T-helper 1 cell treated with Interleukin-12 subunit alpha and Interleukin-12 subunit beta and Interleukin-4 antibody, amounts not matched to agents 30 μg/mL and 1 μg/mL, for 36 hours (primary cell): ENCODE measurements around the gene ADAMTS6.
"Not testable (repeated sequence)": the region's sequence is repeated elsewhere in the genome, so short reads cannot be mapped to it uniquely, and the experiment has no call there.

Experiments used
- H3K27ac Mint-ChIP-seq: one replicate; pipeline ENCODE4 v1.8.0; 2021; ENCODE audit warnings: mild to moderate bottlenecking, mixed read lengths
- H3K27me3 Mint-ChIP-seq: one replicate; pipeline ENCODE4 v1.8.0; 2021; ENCODE audit warnings: low read depth, mixed read lengths
- H3K36me3 Mint-ChIP-seq: one replicate; pipeline ENCODE4 v1.8.0; 2021; ENCODE audit warnings: low read depth, mixed read lengths
- H3K4me1 Mint-ChIP-seq: one replicate; pipeline ENCODE4 v1.8.0; 2021; ENCODE audit warnings: low read depth, mixed read lengths
- H3K4me3 Mint-ChIP-seq: one replicate; pipeline ENCODE4 v1.8.0; 2021; ENCODE audit warnings: mild to moderate bottlenecking, moderate library complexity, mixed read lengths
- H3K9me3 Mint-ChIP-seq: one replicate; pipeline ENCODE4 v1.8.0; 2021; ENCODE audit warnings: mixed read lengths

The ADAMTS6 gene

DNA sequence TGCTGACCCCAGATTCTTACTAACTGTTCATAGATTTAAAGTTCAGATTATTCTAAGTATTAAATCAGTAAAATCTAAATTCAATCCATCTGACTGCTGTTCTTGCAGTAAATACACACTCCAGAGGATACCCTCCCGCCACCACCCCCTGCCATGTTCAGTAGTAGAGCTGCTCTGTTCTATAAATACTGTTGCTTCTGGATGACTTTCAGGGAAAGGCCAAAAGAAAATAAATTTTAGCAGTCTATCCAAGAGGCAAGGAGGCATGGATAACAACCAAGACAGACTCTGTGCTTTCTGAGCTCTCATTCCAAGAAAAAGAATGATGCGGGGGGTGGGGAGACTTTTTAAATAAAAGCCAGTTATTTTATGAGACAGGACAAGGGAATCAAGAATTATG, 115.1 kb downstream of the ADAMTS6 start:
- Mint-ChIP-seq H3K27me3 (no peaks in the 10 kb centered on the region), H3K4me1 (no peaks in the 10 kb centered on the region), H3K9me3 (no peaks in the 10 kb centered on the region), H3K4me3 (no peak overlapping the region), H3K36me3 (no peaks in the 10 kb centered on the region), H3K27ac (no peak overlapping the region)

DNA sequence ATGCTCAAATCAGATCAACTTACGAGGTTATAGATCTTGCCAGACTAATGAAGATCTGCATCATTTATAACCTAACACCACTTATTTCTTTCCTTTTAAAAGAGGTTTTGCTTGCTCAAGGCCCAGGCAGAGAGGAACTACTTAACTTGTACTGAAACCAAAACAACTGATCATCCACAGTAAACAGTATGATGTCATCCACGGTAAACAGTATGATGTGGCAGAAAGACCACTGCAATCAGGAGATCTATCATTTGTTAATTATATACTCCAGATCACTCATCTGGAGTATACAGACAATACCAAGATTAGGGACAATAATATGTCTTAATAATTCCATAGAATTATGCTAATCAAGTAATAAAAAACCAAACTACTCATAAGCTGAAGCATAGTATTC, 116.8 kb downstream of the ADAMTS6 start:
- H3K36me3 Mint-ChIP-seq: no peaks in the 10 kb centered on the region
- no peak overlapping the region for H3K4me3 Mint-ChIP-seq
- no peak overlapping the region for H3K27ac Mint-ChIP-seq
- H3K9me3 Mint-ChIP-seq: no peaks in the 10 kb centered on the region
- H3K27me3 Mint-ChIP-seq: no peaks in the 10 kb centered on the region
- H3K4me1 Mint-ChIP-seq: no peaks in the 10 kb centered on the region

GRCh38 chr5:65363499-65363898, 118.2 kb downstream of the ADAMTS6 start:
- no peaks in the 10 kb centered on the region for H3K36me3 Mint-ChIP-seq
- no peak overlapping the region for H3K27ac Mint-ChIP-seq
- no peaks in the 10 kb centered on the region for H3K9me3 Mint-ChIP-seq
- no peak overlapping the region for H3K4me3 Mint-ChIP-seq
- H3K4me1 Mint-ChIP-seq: no peaks in the 10 kb centered on the region
- peaks cover under 1% of the 10 kb centered on the region for H3K27me3 Mint-ChIP-seq

DNA sequence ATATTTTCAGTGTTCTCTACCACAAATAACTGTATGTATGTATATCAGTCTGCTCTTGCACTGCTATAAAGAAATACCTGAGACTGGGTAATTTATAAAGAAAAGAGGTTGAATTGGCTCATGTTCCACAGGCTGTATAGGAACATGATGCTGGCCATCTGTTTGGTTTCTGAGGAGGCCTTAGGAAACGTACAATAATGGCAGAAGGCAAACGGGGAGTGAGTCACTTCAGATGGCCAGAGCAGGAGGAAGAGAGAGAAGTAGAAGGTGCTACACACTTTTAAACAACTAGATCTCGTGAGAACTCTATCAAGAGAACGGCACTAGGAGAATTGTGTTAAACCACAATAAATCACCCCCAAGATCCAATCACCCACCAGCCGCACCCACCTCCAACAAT, 121.7 kb downstream of the ADAMTS6 start:
- Mint-ChIP-seq H3K27ac (no peak overlapping the region), H3K9me3 (no peaks in the 10 kb centered on the region), H3K36me3 (no peaks in the 10 kb centered on the region), H3K4me1 (no peaks in the 10 kb centered on the region), H3K4me3 (no peak overlapping the region), H3K27me3 (peaks cover 4% of the 10 kb centered on the region)

- no peaks in the 10 kb centered on the region for H3K4me1 Mint-ChIP-seq
- no peak overlapping the region for H3K27ac Mint-ChIP-seq
- no peak overlapping the region for H3K4me3 Mint-ChIP-seq
- peaks cover 4% of the 10 kb centered on the region for H3K27me3 Mint-ChIP-seq
- no peaks in the 10 kb centered on the region for H3K9me3 Mint-ChIP-seq
- no peaks in the 10 kb centered on the region for H3K36me3 Mint-ChIP-seq
Observed at GRCh38 chr5:65359569-65359968, 122.2 kb downstream of the ADAMTS6 start.

DNA sequence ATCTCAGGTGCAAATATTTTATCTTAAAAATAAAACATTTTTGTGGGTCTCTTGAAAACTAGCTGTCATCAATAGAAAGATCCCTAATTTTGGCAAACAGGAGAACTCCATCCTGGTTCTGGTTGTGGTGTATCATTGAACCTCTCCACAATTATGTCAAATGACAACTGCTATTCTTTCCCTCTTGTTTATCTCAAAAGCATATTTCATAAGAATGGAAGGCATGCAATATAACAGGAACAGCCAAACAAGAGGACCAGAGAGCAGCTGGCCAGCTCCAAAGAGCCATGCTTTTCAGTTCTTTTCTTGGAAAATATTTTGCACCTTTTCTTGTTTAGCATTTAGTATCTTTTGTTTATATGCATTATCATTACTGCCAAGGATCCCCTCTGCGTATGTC, 125.4 kb downstream of the ADAMTS6 start:
- Mint-ChIP-seq H3K4me3 (no peak overlapping the region), H3K9me3 (no peaks in the 10 kb centered on the region), H3K27me3 (peaks cover 4% of the 10 kb centered on the region), H3K36me3 (no peaks in the 10 kb centered on the region), H3K27ac (no peak overlapping the region), H3K4me1 (no peaks in the 10 kb centered on the region)

- Mint-ChIP-seq H3K27ac (no peak overlapping the region), H3K36me3 (no peaks in the 10 kb centered on the region), H3K27me3 (peaks cover 4% of the 10 kb centered on the region), H3K4me3 (no peak overlapping the region), H3K4me1 (no peaks in the 10 kb centered on the region), H3K9me3 (no peaks in the 10 kb centered on the region)
Observed at GRCh38 chr5:65355301-65355700, 126.4 kb downstream of the ADAMTS6 start.

DNA sequence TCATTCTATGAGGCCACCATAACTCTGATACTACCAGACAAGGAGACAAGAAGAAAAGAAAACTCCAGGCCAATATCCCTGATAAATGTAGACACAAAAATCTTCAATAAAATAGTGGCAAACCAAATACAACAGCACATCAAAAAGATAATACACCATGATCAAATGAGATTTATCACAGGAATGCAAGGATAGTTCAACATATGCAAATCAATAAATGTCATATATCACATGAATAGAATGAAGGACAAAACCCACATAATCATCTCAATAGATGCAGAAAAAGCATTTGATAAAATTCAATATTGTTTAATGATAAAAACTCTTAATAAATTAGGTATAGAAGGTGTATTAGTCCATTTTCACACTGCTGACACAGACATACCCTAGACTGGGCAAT, 139.9 kb downstream of the ADAMTS6 start:
- Mint-ChIP-seq H3K9me3 (peaks cover 32% of the 10 kb centered on the region), H3K27ac (no peak overlapping the region), H3K4me1 (no peaks in the 10 kb centered on the region), H3K27me3 (no peaks in the 10 kb centered on the region), H3K36me3 (no peaks in the 10 kb centered on the region), H3K4me3 (no peak overlapping the region)

GRCh38 chr5:65338606-65339151, 143.0 kb downstream of the ADAMTS6 start:
- Mint-ChIP-seq H3K27ac (no peak overlapping the region), H3K4me1 (no peaks in the 10 kb centered on the region), H3K27me3 (no peaks in the 10 kb centered on the region), H3K9me3 (peaks cover 32% of the 10 kb centered on the region), H3K36me3 (no peaks in the 10 kb centered on the region), H3K4me3 (no peak overlapping the region)

DNA sequence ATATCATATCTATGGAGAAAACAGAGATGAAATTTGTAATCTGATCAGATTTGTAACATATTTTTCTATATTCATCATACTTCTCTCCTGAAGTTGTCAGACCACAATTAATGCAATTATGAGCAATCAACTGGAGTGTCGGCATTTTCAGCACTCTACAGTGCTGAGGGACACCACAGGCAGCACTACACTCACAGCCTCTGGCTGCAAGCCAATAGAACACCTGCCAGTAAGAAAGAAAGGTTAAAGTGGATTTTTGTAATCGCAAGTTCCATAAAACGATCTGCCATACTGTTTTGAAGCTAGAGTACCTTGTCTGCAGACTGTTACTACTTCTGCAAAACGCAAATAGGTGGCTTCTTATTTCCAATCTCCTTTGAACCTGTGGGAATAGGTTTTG, 147.6 kb downstream of the ADAMTS6 start:
- no peaks in the 10 kb centered on the region for H3K36me3 Mint-ChIP-seq
- H3K27me3 Mint-ChIP-seq: no peaks in the 10 kb centered on the region
- no peak overlapping the region for H3K27ac Mint-ChIP-seq
- H3K9me3 Mint-ChIP-seq: no peaks in the 10 kb centered on the region
- no peak overlapping the region for H3K4me3 Mint-ChIP-seq
- no peaks in the 10 kb centered on the region for H3K4me1 Mint-ChIP-seq

- Mint-ChIP-seq H3K4me1 (no peaks in the 10 kb centered on the region), H3K9me3 (no peaks in the 10 kb centered on the region), H3K4me3 (no peak overlapping the region), H3K27ac (no peak overlapping the region), H3K27me3 (no peaks in the 10 kb centered on the region), H3K36me3 (no peaks in the 10 kb centered on the region)
Observed at GRCh38 chr5:65332591-65332990, 149.1 kb downstream of the ADAMTS6 start.

- Mint-ChIP-seq H3K27me3 (no peaks in the 10 kb centered on the region), H3K36me3 (no peaks in the 10 kb centered on the region), H3K27ac (no peak overlapping the region), H3K4me3 (no peak overlapping the region), H3K4me1 (no peaks in the 10 kb centered on the region), H3K9me3 (no peaks in the 10 kb centered on the region)
Observed at GRCh38 chr5:65329266-65329665, 152.5 kb downstream of the ADAMTS6 start.

DNA sequence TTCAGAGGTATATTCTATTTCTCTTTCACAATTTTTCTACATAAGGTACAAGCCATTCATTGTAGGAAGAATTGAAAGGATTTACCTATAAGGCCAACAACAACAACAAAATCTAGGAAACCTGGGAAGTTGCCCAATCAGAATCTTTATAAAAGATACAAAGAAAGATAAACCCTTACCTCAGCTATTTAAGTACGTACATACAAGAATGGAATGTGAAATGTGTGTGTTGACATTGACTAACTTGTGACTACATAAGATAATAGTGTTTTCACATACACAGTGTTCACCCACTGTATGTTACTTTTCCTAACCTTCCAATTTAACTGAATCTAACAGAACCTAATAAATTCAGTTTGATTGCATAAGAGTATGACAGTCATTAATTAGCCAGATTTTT, 154.1 kb downstream of the ADAMTS6 start:
- Mint-ChIP-seq H3K4me1 (no peaks in the 10 kb centered on the region), H3K9me3 (peaks cover 1% of the 10 kb centered on the region), H3K4me3 (no peak overlapping the region), H3K36me3 (no peaks in the 10 kb centered on the region), H3K27me3 (no peaks in the 10 kb centered on the region), H3K27ac (no peak overlapping the region)

DNA sequence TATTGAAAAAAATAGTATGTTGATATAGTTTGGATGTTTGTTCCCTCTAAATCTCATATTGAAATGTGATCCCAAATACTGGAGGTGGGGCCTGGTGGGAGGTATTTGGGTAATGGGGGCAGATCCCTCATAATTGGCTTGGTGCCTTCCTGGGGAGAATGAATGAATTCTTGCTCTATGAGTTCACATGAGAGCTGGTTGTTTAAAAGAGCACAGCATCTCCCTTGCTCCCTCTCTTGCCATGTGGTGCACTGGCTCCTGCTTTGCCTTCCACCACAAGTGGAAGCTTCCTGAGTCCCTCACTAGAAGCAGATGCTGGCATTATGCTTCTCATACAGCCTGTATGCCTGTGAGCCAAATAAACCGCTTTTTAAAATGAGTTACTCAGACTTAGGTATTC, 154.8 kb downstream of the ADAMTS6 start:
- peaks cover 6% of the 10 kb centered on the region for H3K9me3 Mint-ChIP-seq
- H3K4me3 Mint-ChIP-seq: no peak overlapping the region
- H3K4me1 Mint-ChIP-seq: no peaks in the 10 kb centered on the region
- no peaks in the 10 kb centered on the region for H3K36me3 Mint-ChIP-seq
- no peaks in the 10 kb centered on the region for H3K27me3 Mint-ChIP-seq
- H3K27ac Mint-ChIP-seq: no peak overlapping the region

DNA sequence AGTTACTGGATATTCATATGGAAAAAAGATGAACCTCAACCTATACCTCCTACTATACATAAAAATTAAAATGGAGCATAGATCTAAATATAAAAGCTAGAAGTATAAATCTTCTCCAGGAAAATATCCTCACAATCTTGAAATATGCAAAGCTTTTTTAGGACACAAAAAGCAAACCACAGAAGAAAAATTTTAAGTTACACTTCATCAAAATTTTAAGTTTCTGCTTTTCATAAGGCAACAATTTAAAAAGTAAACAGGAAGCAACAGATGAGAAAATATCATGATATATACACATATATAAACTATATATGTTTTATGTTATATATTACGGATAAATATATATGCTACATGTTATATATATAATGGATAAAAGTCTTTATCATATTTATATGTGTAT, 157.5 kb downstream of the ADAMTS6 start:
- no peak overlapping the region for H3K4me3 Mint-ChIP-seq
- H3K4me1 Mint-ChIP-seq: no peaks in the 10 kb centered on the region
- H3K9me3 Mint-ChIP-seq: peaks cover 6% of the 10 kb centered on the region
- no peak overlapping the region for H3K27ac Mint-ChIP-seq
- no peaks in the 10 kb centered on the region for H3K27me3 Mint-ChIP-seq
- H3K36me3 Mint-ChIP-seq: no peaks in the 10 kb centered on the region

- H3K9me3 Mint-ChIP-seq, H3K27me3 Mint-ChIP-seq, H3K27ac Mint-ChIP-seq, H3K36me3 Mint-ChIP-seq, H3K4me1 Mint-ChIP-seq, H3K4me3 Mint-ChIP-seq: not testable (repeated sequence)
Observed at GRCh38 chr5:65320704-65321103, 161.0 kb downstream of the ADAMTS6 start.
